Head of caudate nucleus (tissue), 42 donors: ENCODE measurements around the gene HOXD3.
A peak's percentile ranks its signal among the peaks of the same experiment; 100 is the strongest.

ENCODE experiments used
- DNase-seq, 42 donors: peaks; one replicate each; pipeline versions ENCODE4 v3.0.0 to v3.0.0-alpha.2; 2020 to 2021; ENCODE audit warnings: mixed read lengths in 7 of 42
- intact Hi-C: fragments of 100-400 bp; cut with DNase I; formaldehyde crosslinking; loops from one replicate; pipeline ENCODE4 v1.15.0; 2022

Gene HOXD3

DNA sequence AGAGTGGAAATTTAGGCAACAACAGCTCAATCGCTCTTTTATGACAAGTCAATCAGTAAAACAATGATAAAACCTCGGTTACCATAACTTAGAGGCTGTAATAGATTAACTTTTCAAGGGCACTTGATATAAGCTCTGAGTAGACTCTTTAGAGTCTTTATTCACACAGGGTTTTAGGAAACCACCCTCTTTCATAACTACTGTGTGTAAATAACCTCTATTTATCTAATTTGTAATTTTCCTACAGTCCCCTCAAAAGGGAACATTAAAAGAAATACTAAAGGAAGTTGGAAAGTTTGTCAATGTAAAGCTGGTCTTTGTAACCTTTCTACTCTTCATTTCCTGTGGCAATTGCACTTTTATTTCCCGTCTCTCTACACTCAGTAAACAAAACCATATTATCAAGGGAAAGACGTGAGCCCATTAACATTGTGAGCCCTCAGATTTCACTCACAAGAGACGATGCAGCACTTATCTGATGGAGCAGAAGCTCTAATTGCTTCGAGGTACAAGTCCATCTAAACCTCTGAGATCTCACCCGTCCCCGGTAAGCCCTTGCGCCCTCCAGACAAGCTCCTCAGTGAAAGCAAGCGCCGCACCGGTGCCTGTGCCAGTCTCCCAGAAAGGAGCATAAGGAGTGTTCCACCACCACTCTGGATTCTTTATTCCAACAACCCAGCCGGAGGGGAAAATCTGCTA is 30.2 kb downstream of the HOXD3 start:
- DNase-seq: peak in 4 of 42 donors; percentile 26 to 42 (median 28)
- intact Hi-C loops: no loop called here

DNA sequence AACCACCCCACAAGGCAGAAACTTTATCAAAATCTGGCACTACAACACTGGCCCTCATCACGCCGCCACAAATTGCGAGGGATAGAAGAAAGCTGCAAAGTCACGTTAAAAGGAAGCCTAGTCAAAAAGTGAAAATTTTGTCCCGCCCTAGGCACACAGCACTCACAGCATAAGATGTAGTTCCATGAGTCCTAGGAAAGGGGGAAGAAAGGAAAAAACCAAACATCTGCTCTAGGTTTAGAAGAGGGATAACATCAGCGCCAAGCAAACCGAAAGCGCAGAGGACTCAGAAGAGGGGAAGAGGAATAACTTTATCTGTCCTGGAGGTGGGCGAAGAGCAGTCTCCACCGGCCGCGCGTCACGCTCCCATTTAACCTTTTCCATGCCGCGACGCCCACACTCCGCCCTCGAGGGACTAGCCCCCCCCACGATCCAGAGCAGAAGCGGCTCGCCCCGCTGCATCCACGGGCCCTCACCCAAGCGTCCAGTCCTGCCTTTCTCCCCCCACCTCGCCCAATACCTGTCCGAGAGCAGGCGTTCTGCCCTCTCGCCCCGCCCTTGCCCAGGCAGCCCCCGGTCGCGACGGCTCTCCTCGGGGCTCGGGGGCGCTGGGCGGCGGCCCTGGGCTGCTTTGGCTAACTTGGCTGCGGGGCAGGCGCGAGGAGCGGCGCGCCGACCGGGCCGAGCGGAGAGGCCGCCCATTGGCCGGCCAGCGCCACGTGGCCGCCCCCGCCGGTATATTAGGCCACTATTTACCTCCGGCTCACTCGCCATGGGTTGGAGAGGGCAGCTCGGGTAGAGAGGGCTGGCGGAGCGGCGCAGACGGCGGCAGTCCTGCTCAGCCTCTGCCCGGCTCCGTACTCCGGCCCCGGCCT is 31.0 kb downstream of the HOXD3 start, which contains the start of gene HOXD1:
Gene HOXD1, plus strand, starts transcription at position 770 of the 875 bp plus-strand sequence. CDS start 134 bp downstream, outside the sequence.
- DNase-seq: peak in 41 of 42 donors; percentile 8 to 85 (median 67)
- intact Hi-C loops: no loop called here

DNA sequence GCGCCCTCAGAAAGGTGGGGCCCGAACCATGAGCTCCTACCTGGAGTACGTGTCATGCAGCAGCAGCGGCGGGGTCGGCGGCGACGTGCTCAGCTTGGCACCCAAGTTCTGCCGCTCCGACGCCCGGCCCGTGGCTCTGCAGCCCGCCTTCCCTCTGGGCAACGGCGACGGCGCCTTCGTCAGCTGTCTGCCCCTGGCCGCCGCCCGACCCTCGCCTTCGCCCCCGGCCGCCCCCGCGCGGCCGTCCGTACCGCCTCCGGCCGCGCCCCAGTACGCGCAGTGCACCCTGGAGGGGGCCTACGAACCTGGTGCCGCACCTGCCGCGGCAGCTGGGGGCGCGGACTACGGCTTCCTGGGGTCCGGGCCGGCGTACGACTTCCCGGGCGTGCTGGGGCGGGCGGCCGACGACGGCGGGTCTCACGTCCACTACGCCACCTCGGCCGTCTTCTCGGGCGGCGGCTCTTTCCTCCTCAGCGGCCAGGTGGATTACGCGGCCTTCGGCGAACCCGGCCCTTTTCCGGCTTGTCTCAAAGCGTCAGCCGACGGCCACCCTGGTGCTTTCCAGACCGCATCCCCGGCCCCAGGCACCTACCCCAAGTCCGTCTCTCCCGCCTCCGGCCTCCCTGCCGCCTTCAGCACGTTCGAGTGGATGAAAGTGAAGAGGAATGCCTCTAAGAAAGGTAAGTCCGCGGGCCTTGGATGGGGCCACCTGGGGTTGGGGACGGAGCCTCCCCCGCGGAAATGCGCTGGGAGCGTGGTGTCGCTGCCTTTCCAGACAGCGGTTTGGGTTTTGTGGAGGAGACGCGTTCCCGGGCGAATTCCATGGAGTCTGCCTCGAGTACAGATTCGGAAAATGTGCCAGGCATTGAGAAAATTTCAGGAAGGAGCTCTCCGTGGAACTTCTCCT is 31.9 kb downstream of the HOXD3 start:
- peak in 5 of 42 donors; percentile 8 to 38 (median 20) for DNase-seq
- intact Hi-C loops: no loop called here

DNA sequence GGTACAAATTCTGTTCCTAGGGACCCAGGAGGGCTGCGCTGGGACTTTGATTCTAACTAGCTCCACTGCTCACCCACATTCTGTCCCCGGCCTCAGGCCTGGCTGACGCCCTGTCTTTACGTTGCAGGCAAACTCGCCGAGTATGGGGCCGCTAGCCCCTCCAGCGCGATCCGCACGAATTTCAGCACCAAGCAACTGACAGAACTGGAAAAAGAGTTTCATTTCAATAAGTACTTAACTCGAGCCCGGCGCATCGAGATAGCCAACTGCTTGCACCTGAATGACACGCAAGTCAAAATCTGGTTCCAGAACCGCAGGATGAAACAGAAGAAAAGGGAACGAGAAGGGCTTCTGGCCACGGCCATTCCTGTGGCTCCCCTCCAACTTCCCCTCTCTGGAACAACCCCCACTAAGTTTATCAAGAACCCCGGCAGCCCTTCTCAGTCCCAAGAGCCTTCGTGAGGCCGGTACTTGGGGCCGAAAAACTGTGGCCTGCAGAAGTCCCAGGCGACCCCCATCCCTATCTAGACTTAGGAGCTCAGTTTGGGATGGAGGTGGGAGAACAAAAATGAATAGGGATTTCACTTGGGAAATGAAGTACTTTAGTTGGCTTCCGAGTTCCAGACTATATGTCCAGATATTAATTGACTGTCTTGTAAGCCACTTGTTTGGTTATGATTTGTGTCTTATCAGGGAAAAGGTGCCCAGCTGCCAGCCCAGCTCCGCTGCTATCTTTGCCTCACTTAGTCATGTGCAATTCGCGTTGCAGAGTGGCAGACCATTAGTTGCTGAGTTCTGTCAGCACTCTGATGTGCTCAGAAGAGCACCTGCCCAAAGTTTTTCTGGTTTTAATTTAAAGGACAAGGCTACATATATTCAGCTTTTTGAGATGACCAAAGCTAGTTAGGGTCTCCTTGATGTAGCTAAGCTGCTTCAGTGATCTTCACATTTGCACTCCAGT is 32.9 kb downstream of the HOXD3 start:
- intact Hi-C loops: no loop called here
- peak in 6 of 42 donors; percentile 11 to 40 (median 32) for DNase-seq

DNA sequence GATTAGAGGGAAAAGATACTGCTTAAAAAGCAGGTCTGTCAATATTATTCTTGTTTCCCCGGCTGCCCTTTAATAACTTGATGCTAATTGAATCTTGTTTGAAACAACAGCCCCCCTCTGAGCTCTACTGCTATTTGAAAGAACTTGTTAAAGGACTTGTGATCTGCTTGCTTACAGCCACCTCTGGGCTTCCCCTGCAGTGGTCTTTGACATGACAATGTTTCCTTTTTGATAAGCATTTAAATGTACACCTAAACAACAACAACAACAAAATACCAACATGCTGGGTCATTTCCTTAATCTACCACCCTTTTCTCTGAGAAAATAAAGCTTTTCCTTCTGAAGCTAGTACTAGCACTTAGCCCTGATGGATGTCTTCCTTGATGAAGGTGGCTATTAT is 35.2 kb downstream of the HOXD3 start:
- intact Hi-C loops: no loop called here
- DNase-seq: no peak

DNA sequence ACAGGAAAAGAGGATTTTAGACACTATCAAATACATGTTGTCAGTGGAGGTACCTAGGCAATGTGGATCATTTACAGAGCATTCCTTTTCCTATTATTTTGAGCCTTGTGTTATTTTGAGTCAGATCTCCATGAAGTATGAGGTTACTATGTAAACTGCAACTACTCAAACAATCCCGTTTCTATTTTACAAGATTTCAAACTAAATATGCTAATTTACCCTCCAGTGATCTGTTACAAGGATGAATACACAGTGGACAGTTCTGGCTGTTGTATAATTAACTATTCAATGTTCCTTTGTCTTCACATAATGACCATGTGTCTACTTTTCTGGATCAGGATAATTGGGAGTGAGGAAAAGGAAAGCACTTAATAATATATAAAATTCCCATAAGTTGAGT is 35.9 kb downstream of the HOXD3 start:
- DNase-seq: no peak
- intact Hi-C loops: no loop called here

DNA sequence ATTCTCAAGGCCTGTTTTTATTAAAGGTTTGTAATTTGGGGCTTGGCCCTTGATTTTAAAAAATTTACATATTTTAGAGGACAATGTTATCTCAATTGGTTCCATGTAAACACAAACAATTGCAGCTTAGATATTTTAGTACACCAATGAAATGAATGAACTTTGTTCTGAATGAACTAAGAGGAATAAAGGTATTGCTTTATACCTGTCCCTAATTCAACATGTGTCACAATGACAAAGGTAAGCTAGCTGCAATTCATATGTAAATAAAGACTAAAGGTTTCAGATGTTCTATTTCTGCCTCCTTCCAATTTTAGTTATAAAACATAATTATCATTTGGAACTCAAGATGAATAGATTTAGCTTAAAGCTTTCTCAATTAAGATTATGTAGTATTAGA is 42.8 kb downstream of the HOXD3 start:
- intact Hi-C loops: no loop called here
- DNase-seq: no peak

DNA sequence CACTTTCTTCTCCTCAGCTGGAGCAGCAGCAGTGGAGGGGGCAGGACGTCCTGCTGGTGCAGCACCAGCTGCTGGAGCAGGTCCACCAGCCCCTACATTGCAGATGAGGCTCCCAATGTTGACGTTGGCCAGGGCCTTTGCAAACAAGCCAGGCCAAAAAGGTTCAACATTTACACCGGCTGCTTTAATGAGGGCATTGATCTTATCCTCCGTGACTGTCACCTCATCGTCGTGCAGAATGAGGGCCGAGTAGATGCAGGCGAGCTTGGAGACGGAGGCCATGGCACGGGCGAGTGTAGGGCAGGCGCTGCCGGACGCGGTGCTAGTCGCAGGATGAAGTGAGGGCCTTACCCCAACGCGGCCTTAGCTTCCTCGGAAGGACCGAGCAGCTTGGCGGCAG is 43.9 kb downstream of the HOXD3 start:
- DNase-seq: peak in 1 of 42 donors; percentile 31
- intact Hi-C loops: no loop called here

DNA sequence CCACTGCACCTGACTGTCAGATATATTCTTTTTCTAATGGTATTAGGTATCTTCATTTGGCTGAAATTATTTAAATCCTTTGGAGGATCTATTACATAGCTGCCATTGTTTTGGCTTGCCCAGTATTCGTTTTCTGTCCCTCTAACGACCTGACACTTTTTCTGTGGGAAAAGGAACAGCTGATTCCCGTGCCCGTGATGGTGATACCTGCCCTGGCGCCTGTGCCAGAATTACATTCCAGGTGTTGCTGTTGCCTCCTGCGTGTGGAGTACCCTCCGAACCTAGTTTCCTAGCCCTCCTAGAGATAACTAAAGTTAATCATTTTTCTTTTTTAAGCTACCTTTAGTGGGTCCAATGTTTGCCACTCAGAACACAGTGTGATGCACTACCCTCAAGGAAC is 45.4 kb downstream of the HOXD3 start:
- no peak for DNase-seq
- intact Hi-C loops: no loop called here

DNA sequence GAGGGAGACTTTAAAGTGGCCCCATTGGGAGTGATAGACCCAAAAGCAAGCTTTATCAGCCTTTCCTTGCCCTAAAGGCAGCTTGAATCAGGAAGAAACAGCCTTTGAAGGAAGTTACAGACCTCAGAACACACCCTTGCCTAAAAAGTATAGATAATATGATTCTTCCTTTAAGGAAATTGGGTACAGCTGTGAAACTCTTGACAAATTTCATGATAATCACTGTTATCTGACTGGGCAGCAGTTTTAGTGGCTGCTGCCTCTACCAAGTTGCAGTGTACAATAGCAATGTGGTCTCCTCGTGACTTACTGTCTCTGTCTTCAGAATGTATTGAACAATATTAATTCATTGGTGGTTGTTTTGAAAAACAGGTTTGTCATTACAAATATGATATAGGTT is 48.0 kb downstream of the HOXD3 start:
- DNase-seq: no peak
- intact Hi-C loops: no loop called here

DNA sequence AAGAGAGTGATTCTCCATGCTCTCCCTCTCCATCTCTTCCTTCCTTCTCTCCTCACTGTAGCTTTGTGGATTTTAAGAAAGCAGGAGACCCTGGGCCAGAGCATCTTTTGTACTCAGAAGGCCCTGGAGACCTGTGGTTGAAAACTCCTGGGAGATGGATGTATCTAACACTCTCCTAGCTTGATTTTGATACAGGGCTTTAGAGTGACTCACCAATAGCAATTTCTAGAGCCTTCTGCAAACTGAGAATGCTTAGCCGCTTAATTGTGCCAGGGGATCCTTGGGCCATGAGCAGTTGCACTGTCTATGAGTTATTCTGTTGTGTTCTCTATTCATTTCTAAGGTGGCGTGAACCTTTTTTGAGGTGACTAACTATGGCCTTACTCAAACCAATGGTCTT is 49.0 kb downstream of the HOXD3 start:
- no peak for DNase-seq
- intact Hi-C loops: no loop called here

DNA sequence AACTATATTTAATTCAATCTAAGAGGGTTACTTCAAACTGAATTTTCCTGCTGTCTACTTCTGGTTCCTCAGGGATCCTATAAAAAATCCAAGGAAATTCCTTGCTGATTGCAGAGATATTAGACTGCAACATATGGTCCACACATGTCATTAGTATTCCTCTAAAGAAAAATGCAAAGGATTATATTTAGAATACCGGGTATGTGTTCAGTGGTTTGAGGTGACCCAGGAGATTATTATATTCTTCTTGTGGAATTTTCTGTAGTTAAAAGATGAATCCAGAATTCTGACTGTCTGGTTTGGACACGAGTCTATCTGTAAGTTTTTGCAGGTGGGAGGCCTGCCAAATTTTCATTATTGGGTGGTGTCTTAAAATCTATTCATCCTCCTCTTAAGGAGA is 49.6 kb downstream of the HOXD3 start:
- no peak for DNase-seq
- intact Hi-C loops: no loop called here

DNA sequence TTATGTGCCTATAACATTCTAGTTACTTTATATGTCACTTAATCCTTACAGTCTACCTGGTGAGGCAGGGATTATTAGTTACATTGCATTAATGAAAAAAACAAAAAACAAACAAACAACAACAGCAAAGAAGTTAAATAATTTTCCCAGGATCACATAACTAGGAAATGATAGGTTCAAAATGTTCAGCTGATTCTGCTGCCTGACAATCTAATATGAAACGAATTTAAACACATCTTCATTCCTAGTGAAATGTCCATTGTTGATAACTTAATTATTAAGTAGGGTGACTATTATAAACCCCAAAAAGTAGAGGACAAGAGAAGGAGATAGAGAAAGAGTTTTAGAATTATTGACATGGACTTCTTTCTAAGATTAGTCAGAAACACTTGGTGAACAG is 54.0 kb downstream of the HOXD3 start:
- intact Hi-C loops: no loop called here
- no peak for DNase-seq

DNA sequence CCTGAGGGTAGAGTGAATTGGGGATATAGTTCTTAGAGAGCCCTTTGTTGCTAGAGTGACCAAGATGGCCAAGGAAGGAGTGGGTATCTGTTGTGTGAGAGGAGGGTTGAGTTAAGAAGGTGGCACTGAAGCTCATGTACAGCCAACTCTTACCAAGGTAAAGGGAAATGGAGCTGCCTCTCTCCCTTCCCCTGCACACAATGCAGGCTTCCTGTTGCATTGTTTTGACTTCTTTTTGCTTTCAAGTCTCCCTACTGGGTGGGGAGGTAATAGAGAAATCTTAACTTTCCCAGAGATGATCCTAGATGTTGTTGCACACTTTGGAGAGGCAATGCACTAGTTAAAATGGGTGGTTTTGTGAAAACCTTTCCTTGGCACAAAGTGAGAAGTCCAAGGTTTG is 55.2 kb downstream of the HOXD3 start:
- DNase-seq: no peak
- intact Hi-C loops: no loop called here

DNA sequence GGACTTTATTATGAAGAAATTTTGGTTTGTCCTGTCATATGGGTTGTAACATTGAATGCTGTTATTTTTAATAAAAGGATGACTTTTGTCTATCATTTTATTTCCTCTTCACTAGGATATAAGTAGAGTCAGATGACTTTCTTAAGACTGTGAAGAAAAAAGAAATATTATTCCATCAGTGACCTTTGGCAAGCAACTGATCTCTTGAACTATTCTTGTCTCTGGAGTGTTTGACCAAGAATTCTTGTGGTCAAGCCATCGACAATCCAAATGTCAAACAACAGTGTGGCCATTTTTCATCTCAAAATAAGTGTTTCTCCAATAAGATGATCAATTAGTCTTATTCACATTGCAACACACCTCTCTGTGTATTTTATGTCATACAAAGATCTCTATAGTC is 56.3 kb downstream of the HOXD3 start:
- no peak for DNase-seq
- intact Hi-C loops: no loop called here
